GM13976 (cell line): Measurements from ENCODE around the gene CFAP251.

Experiments
- DNase-seq: peaks from one replicate; pipeline ENCODE4 v3.0.0; 2012; ENCODE audit warnings: low spot score
- in situ Hi-C: fragments of 300-500 bp; cut with MboI; formaldehyde crosslinking; loops from one replicate; pipeline ENCODE4 v1.12.0; 2022; ENCODE audit warnings: low sequenced_read_pairs, mixed read lengths, inconsistent platforms; ENCODE audit not compliant: unreplicated experiment
- TF ChIP-seq, protein P1 (sequence below): IDR thresholded peaks from 2 replicates; pipeline ENCODE4 v1.5.1; 2012; ENCODE audit warnings: borderline replicate concordance, mild to moderate bottlenecking; ENCODE audit not compliant: insufficient read depth; ENCODE audit errors: extremely low read depth, missing control alignments, control extremely low read depth

Gene CFAP251

GRCh38 chr12:121893961-121894460, 24.4 kb upstream of the CFAP251 start:
- in situ Hi-C loops: no loop called here
- TF ChIP-seq, protein P1, sequence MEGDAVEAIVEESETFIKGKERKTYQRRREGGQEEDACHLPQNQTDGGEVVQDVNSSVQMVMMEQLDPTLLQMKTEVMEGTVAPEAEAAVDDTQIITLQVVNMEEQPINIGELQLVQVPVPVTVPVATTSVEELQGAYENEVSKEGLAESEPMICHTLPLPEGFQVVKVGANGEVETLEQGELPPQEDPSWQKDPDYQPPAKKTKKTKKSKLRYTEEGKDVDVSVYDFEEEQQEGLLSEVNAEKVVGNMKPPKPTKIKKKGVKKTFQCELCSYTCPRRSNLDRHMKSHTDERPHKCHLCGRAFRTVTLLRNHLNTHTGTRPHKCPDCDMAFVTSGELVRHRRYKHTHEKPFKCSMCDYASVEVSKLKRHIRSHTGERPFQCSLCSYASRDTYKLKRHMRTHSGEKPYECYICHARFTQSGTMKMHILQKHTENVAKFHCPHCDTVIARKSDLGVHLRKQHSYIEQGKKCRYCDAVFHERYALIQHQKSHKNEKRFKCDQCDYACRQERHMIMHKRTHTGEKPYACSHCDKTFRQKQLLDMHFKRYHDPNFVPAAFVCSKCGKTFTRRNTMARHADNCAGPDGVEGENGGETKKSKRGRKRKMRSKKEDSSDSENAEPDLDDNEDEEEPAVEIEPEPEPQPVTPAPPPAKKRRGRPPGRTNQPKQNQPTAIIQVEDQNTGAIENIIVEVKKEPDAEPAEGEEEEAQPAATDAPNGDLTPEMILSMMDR: no peak
- DNase-seq: no peak

- in situ Hi-C loops: no loop called here
- DNase-seq: no peak
- TF ChIP-seq, protein P1: no peak
Measured at GRCh38 chr12:121894633-121895032, 23.8 kb upstream of the CFAP251 start.

DNA sequence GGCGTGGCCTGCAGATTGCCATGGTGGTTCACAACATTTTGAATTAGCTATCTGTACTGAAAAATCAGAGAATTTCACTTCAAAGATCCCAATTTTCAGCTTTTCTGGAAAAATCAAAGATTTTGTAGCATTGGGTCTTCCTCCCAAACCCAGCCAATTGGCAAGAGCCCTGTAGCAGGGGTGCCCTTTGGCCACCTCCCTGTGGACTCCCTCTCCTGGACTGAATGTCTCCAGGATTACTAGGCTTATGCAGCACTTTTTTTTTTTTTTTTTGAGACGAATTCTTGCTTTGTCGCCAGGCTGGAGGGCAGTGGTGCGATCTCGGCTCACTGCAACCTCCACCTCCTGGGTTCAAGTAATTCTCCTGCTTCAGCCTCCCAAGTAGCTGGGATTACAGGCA, 20.1 kb upstream of the CFAP251 start:
- DNase-seq: no peak
- TF ChIP-seq, protein P1: no peak
- in situ Hi-C loops: no loop called here

- no peak for DNase-seq
- TF ChIP-seq, protein P1: no peak
- in situ Hi-C loops: no loop called here
Measured at GRCh38 chr12:121899590-121899989, 18.8 kb upstream of the CFAP251 start.

DNA sequence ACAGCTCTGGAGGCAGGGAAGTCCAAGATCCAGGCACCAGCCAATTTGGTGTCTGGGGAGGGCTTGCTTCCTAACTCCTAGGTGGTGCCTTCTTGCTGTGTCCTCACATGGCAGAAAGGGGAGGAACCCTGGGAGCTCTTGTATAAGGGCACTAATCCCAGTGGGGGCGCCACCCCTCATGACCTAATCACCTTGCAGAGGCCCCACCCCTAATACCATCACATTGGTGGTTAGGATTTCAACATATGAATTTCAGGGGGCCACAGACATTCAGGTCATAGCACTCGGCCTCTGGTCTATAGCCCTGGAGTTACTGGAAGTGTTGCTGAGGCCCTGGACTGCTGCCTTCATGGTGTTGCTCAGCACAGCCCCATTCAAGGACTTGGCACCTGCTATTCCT, 15.2 kb upstream of the CFAP251 start:
- in situ Hi-C loops: no loop called here
- TF ChIP-seq, protein P1: no peak
- DNase-seq: no peak

- TF ChIP-seq, protein P1: no peak
- in situ Hi-C loops: no loop called here
- DNase-seq: no peak
Measured at GRCh38 chr12:121905746-121906145, 12.6 kb upstream of the CFAP251 start.

- DNase-seq: no peak
- TF ChIP-seq, protein P1: no peak
- in situ Hi-C loops: no loop called here
Measured at GRCh38 chr12:121908702-121909101, 9.7 kb upstream of the CFAP251 start.
